GM06990 (cell line): ENCODE results near the gene OR5AR1.

ENCODE experiments used
- DNase-seq: peaks from one replicate; pipeline ENCODE4 v3.0.0-alpha.2; 2011; ENCODE audit not compliant: insufficient read length; ENCODE audit errors: extremely low read depth
- H3K27me3 ChIP-seq: replicated peaks from 2 replicates; pipeline ENCODE4 v1.6.0; 2011; ENCODE audit warnings: low read length; ENCODE audit not compliant: control insufficient read depth, insufficient read depth
- H3K36me3 ChIP-seq: 2 replicates; pipeline ENCODE4 v1.5.1; 2011; ENCODE audit warnings: low read length; ENCODE audit not compliant: control insufficient read depth, insufficient read depth
- H3K4me3 ChIP-seq: replicated peaks from 2 replicates; pipeline ENCODE4 v1.5.1; 2011; ENCODE audit warnings: low read depth, mild to moderate bottlenecking, control low read depth, low read length
- CTCF ChIP-seq: IDR thresholded peaks from 2 replicates; pipeline ENCODE4 v1.5.1; 2011; ENCODE audit warnings: low read length, control low read depth, mild to moderate bottlenecking, inconsistent platforms; ENCODE audit not compliant: insufficient read depth, poor library complexity, severe bottlenecking

OR5AR1 gene

GRCh38 chr11:56663386-56663785, at the start of gene OR5AR1:
Gene OR5AR1 (plus strand): TSS chr11:56663686. CDS start chr11:56663686, 0 bp downstream.
- no peaks in the 10 kb centered on the region for H3K36me3 ChIP-seq
- DNase-seq, result no peak
- TF ChIP-seq CTCF, result no peak

GRCh38 chr11:56624661-56625110, 38.8 kb upstream of the OR5AR1 start:
- Histone ChIP-seq H3K4me3 (no peak overlapping the region), H3K27me3 (no peaks in the 10 kb centered on the region), H3K36me3 (no peaks in the 10 kb centered on the region)
- peak; percentile 41 for TF ChIP-seq CTCF
- DNase-seq, result no peak

More at GRCh38 chr11:56663386-56663785, at the start of gene OR5AR1:
- Histone ChIP-seq H3K27me3 (no peaks in the 10 kb centered on the region), H3K4me3 (no peak within 1 kb of the TSS)

- no peaks in the 10 kb centered on the region for H3K36me3 ChIP-seq
- DNase-seq, result no peak
- no peaks in the 10 kb centered on the region for H3K27me3 ChIP-seq
- no peak overlapping the region for H3K4me3 ChIP-seq
- TF ChIP-seq CTCF, result no peak
These were observed 37.5 kb upstream of the OR5AR1 start for GRCh38 chr11:56625946-56626345.

- no peaks in the 10 kb centered on the region for H3K27me3 ChIP-seq
- DNase-seq, result no peak
- no peak overlapping the region for H3K4me3 ChIP-seq
- H3K36me3 ChIP-seq, result no peaks in the 10 kb centered on the region
- no peak for TF ChIP-seq CTCF
These were observed 31.2 kb upstream of the OR5AR1 start for GRCh38 chr11:56632329-56632728.

GRCh38 chr11:56636861-56637260, 26.6 kb upstream of the OR5AR1 start:
- TF ChIP-seq CTCF, result no peak
- Histone ChIP-seq H3K27me3 (no peaks in the 10 kb centered on the region), H3K4me3 (no peak overlapping the region), H3K36me3 (no peaks in the 10 kb centered on the region)
- no peak for DNase-seq

GRCh38 chr11:56637500-56637899, 26.0 kb upstream of the OR5AR1 start:
- Histone ChIP-seq H3K27me3 (no peaks in the 10 kb centered on the region), H3K36me3 (no peaks in the 10 kb centered on the region), H3K4me3 (no peak overlapping the region)
- no peak for TF ChIP-seq CTCF
- DNase-seq, result no peak
